IMR-90 (cell line): ENCODE results near the gene KCNQ1. TPM values are rescaled to one million over a fixed set of nuclear protein-coding genes. Genes with fewer than 3 reads are reported as not detected.

ENCODE experiments used
- ATAC-seq: fragments of 200-7000 bp; cut with Tn5 transposase; 2 replicates; pipeline ENCODE4 v1.9.1; 2020; ENCODE audit warnings: low read depth, mild to moderate bottlenecking, moderate library complexity
- BruUV-seq: library from RNA; stranded (reverse); fragments of 400-500 nt; replicated peaks from 2 replicates; lab custom pipeline; 2021; lab: Mats Ljungman, UMichigan
- CTCF ChIA-PET: fragments of 300-600 bp; formaldehyde crosslinking; extraction: SDS; loops from one replicate; lab custom pipeline; 2021; ENCODE audit warnings: antibody characterized with exemption; lab: Yijun Ruan, JAX
- POLR2A ChIA-PET: fragments of 300-600 bp; sonication (Branson Sonifier 250); formaldehyde crosslinking; loops from one replicate; lab custom pipeline; 2022; ENCODE audit warnings: antibody characterized with exemption; ENCODE audit not compliant: unreplicated experiment; lab: Charles Lee
- DNase-seq: peaks from one replicate; pipeline ENCODE4 v3.0.0; 2013
- H2AFZ ChIP-seq: replicated peaks from 2 replicates; pipeline ENCODE3; 2013; ENCODE audit warnings: low read length, mild to moderate bottlenecking; ENCODE audit not compliant: poor library complexity
- H2AK5ac ChIP-seq: 2 replicates; pipeline ENCODE4 v1.6.1; 2013; ENCODE audit warnings: low read depth, low read length, inconsistent platforms
- H2AK9ac ChIP-seq: replicated peaks from 2 replicates; pipeline ENCODE3; 2013; ENCODE audit warnings: mild to moderate bottlenecking, low read depth, low read length, moderate library complexity; ENCODE audit not compliant: poor library complexity
- H2BK120ac ChIP-seq: 2 replicates; pipeline ENCODE4 v1.6.1; 2013; ENCODE audit warnings: low read depth, low read length, inconsistent platforms
- H2BK15ac ChIP-seq: 3 replicates; pipeline ENCODE4 v1.6.1; 2013; ENCODE audit warnings: low read depth, low read length, inconsistent platforms
- H2BK20ac ChIP-seq: 2 replicates; pipeline ENCODE4 v1.6.1; 2013; ENCODE audit warnings: low read depth, mild to moderate bottlenecking, inconsistent platforms, low read length, moderate library complexity
- H2BK5ac ChIP-seq: 2 replicates; pipeline ENCODE4 v1.6.1; 2013; ENCODE audit warnings: mild to moderate bottlenecking, low read depth, low read length, inconsistent platforms; ENCODE audit not compliant: poor library complexity, severe bottlenecking
- H3K14ac ChIP-seq: replicated peaks from 2 replicates; pipeline ENCODE4 v1.6.1; 2013; ENCODE audit warnings: low read depth, low read length, inconsistent platforms
- H3K18ac ChIP-seq: 2 replicates; pipeline ENCODE4 v1.6.1; 2013; ENCODE audit warnings: low read depth, low read length, control low read depth
- H3K23ac ChIP-seq: 2 replicates; pipeline ENCODE4 v1.6.1; 2013; ENCODE audit warnings: low read depth, low read length, inconsistent platforms
- H3K27ac ChIP-seq: 2 replicates; pipeline ENCODE4 v1.5.1; 2013; ENCODE audit warnings: mild to moderate bottlenecking, control low read depth, low read length; ENCODE audit not compliant: insufficient read depth
- H3K27me3 ChIP-seq: 2 replicates; pipeline ENCODE4 v1.6.1; 2013; ENCODE audit warnings: low read length; ENCODE audit not compliant: control insufficient read depth, insufficient read depth
- H3K36me3 ChIP-seq: 2 replicates; pipeline ENCODE4 v1.6.1; 2013; ENCODE audit warnings: low read length, mixed read lengths; ENCODE audit not compliant: control insufficient read depth, insufficient read depth
- H3K4ac ChIP-seq: 2 replicates; pipeline ENCODE4 v1.6.1; 2013; ENCODE audit warnings: low read depth, low read length, inconsistent platforms
- H3K4me1 ChIP-seq: 2 replicates; pipeline ENCODE4 v1.6.1; 2013; ENCODE audit warnings: low read length, mixed read lengths; ENCODE audit not compliant: control insufficient read depth, insufficient read depth
- H3K4me2 ChIP-seq: 2 replicates; pipeline ENCODE4 v1.6.1; 2013; ENCODE audit warnings: low read depth, mild to moderate bottlenecking, control low read depth, low read length, moderate library complexity
- H3K4me3 ChIP-seq: 2 replicates; pipeline ENCODE4 v1.5.1; 2013; ENCODE audit warnings: low read depth, mild to moderate bottlenecking, control low read depth, low read length, moderate library complexity; ENCODE audit not compliant: insufficient read depth
- H3K56ac ChIP-seq: 2 replicates; pipeline ENCODE4 v1.6.1; 2013; ENCODE audit warnings: low read length, inconsistent platforms; ENCODE audit not compliant: insufficient read depth; ENCODE audit errors: extremely low read depth
- H3K79me1 ChIP-seq, 2 experiments: 2 replicates each; pipeline ENCODE4 v1.6.1; 2013; ENCODE audit warnings: low read length in 2 of 2, inconsistent platforms in 1 of 2, low read depth in 1 of 2
- H3K9ac ChIP-seq: 2 replicates; pipeline ENCODE4 v1.6.1; 2013; ENCODE audit warnings: low read depth, low read length, control low read depth
- H3K9me1 ChIP-seq: 2 replicates; pipeline ENCODE4 v1.6.1; 2013; ENCODE audit warnings: low read length, inconsistent platforms; ENCODE audit not compliant: insufficient read depth
- H3K9me3 ChIP-seq: 2 replicates; pipeline ENCODE4 v1.6.1; 2013; ENCODE audit warnings: low read length; ENCODE audit not compliant: control insufficient read depth, insufficient read depth
- H4K20me1 ChIP-seq: 2 replicates; pipeline ENCODE4 v1.6.1; 2013; ENCODE audit warnings: low read length, inconsistent platforms; ENCODE audit not compliant: insufficient read depth
- H4K5ac ChIP-seq: 2 replicates; pipeline ENCODE4 v1.6.1; 2013; ENCODE audit warnings: mild to moderate bottlenecking, low read depth, low read length, control low read depth
- H4K8ac ChIP-seq, 2 experiments: 2 replicates each; pipeline ENCODE4 v1.6.1; 2013; ENCODE audit warnings: low read depth in 2 of 2, low read length in 2 of 2, control low read depth in 1 of 2, inconsistent platforms in 1 of 2
- H4K91ac ChIP-seq: 2 replicates; pipeline ENCODE4 v1.6.1; 2013; ENCODE audit warnings: low read depth, low read length, inconsistent platforms; ENCODE audit not compliant: insufficient read depth
- BHLHE40 ChIP-seq: fragments of 150-350 bp; IDR thresholded peaks from 2 replicates; pipeline ENCODE4 v1.6.1; 2016; ENCODE audit warnings: mild to moderate bottlenecking, low read depth, low read length
- CEBPB ChIP-seq: IDR thresholded peaks from 2 replicates; pipeline ENCODE4 v1.6.1; 2012; ENCODE audit warnings: low read depth, low read length, improper control_type of control experiment
- CHD1 ChIP-seq: IDR thresholded peaks from 2 replicates; pipeline ENCODE4 v1.6.1; 2012; ENCODE audit warnings: low read depth, low read length, improper control_type of control experiment
- FOS ChIP-seq: fragments of 150-350 bp; IDR thresholded peaks from 2 replicates; pipeline ENCODE4 v1.6.1; 2016; ENCODE audit warnings: low read depth, low read length
- MAFK ChIP-seq: IDR thresholded peaks from 2 replicates; pipeline ENCODE4 v1.6.1; 2012; ENCODE audit warnings: low read depth, low read length, improper control_type of control experiment
- MAZ ChIP-seq: IDR thresholded peaks from 2 replicates; pipeline ENCODE4 v1.6.1; 2012; ENCODE audit warnings: low read depth, mild to moderate bottlenecking, low read length, improper control_type of control experiment, moderate library complexity, borderline replicate concordance
- MXI1 ChIP-seq: IDR thresholded peaks from 2 replicates; pipeline ENCODE4 v1.6.1; 2012; ENCODE audit warnings: low read depth, mild to moderate bottlenecking, low read length, moderate library complexity, borderline replicate concordance
- NFE2L2 ChIP-seq: fragments of 150-350 bp; IDR thresholded peaks from 2 replicates; pipeline ENCODE4 v1.6.1; 2016; ENCODE audit warnings: low read depth, mild to moderate bottlenecking, low read length
- POLR2A ChIP-seq: IDR thresholded peaks from 2 replicates; pipeline ENCODE4 v1.6.1; 2012; ENCODE audit warnings: mild to moderate bottlenecking, low read depth, low read length
- RAD21 ChIP-seq: IDR thresholded peaks from 2 replicates; pipeline ENCODE4 v1.6.1; 2012; ENCODE audit warnings: low read length, improper control_type of control experiment
- RCOR1 ChIP-seq: IDR thresholded peaks from 2 replicates; pipeline ENCODE4 v1.6.1; 2012; ENCODE audit warnings: mild to moderate bottlenecking, low read length, improper control_type of control experiment; ENCODE audit not compliant: insufficient replicate concordance
- RFX5 ChIP-seq: IDR thresholded peaks from 2 replicates; pipeline ENCODE4 v1.8.0; 2012; ENCODE audit warnings: low read depth, mild to moderate bottlenecking, low read length, moderate library complexity
- SMC3 ChIP-seq: fragments of 150-350 bp; IDR thresholded peaks from 2 replicates; pipeline ENCODE4 v1.6.1; 2016; ENCODE audit warnings: low read depth, mild to moderate bottlenecking, antibody characterized with exemption, low read length, moderate library complexity
- WGBS, 2 experiments: methylation state at CpG; one replicate each; pipeline versions ENCODE4 v1.1.5 to v1.1.7; 2013; ENCODE audit warnings: missing lambda C conversion rate in 2 of 2; ENCODE audit not compliant: insufficient read length in 1 of 2; ENCODE audit errors: extremely low coverage in 2 of 2; 5-methylcytosine and 5-hydroxymethylcytosine counted together
- dilution Hi-C: fragments of 300-500 bp; cut with HindIII; formaldehyde crosslinking; loops from one replicate; pipeline ENCODE4 v1.14.3; 2018; ENCODE audit warnings: low sequenced_read_pairs; ENCODE audit not compliant: unreplicated experiment
- in situ Hi-C: fragments of 300-500 bp; cut with MboI; formaldehyde crosslinking; loops from 3 replicates; pipeline ENCODE4 v1.14.3; 2019; ENCODE audit warnings: low sequenced_read_pairs, inconsistent platforms, mixed read lengths
- intact Hi-C: fragments of 100-400 bp; cut with micrococcal nuclease; formaldehyde crosslinking; loops from 2 replicates; pipeline ENCODE4 v1.10.0; 2022
- polyA plus RNA-seq, 3 experiments: library from polyadenylated mRNA; depleted of rRNA; stranded (reverse); fragments of >200 nt; gene quantifications; 2 replicates each; pipeline ENCODE4 v1.2.3, GENCODE V29; 2012; ENCODE audit warnings: low replicate concordance in 1 of 3
- total RNA-seq: library from RNA; depleted of rRNA; stranded (reverse); fragments of >200 nt; gene quantifications from 2 replicates; pipeline ENCODE4 v1.2.3, GENCODE V29; 2012
- TF ChIP-seq, protein P1 (sequence below): conservative IDR thresholded peaks from 2 replicates; pipeline ENCODE4 v1.5.1; 2012; ENCODE audit warnings: mild to moderate bottlenecking, low read depth, low read length, improper control_type of control experiment
- TF ChIP-seq, protein P2 (sequence below): fragments of 150-350 bp; IDR thresholded peaks from 2 replicates; pipeline ENCODE4 v1.6.1; 2016; ENCODE audit warnings: low read depth, mild to moderate bottlenecking, low read length, moderate library complexity, borderline replicate concordance
- TF ChIP-seq, protein P3 (sequence below): fragments of 150-350 bp; IDR thresholded peaks from 2 replicates; pipeline ENCODE4 v1.6.1; 2017; ENCODE audit warnings: mild to moderate bottlenecking, antibody characterized with exemption, low read length, low read depth

The KCNQ1 gene
- total and polyA plus RNA-seq, 2 of the 4 experiments (the other 2 are of a cell fraction): 0.07 TPM; not detected in 1

DNA sequence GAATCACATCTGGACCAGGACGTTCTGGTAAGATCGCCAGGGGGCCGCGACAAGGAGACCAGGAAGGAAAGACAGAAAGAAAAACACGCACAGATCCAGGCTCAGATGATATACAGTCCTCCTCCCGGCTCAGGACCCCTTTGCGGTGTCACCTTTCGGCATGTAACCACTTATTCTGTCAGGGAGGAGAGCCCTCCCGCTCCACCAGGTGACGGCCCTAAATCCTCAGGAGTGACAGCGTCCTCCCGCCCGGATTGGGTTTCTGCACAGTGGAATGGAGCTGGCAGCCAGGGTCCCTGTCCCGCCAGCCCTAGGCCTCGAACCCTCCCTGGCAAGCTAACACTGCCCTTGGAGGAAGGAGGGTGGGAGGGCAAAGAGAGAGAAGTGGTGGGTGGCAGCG is 279.3 kb downstream of the KCNQ1 start:
- Histone ChIP-seq H3K79me1 (no peaks in the 10 kb centered on the region), H3K9me3 (peaks cover 9% of the 10 kb centered on the region), H2BK5ac (no peak overlapping the region), H4K8ac (no peak overlapping the region), H2AFZ (no peak overlapping the region), H2AK5ac (no peak overlapping the region), H3K4me2 (no peak overlapping the region), H4K20me1 (no peaks in the 10 kb centered on the region), H4K5ac (no peak overlapping the region), H3K4me3 (no peak overlapping the region), H3K27ac (no peak overlapping the region), H2BK120ac (no peak overlapping the region), H3K18ac (no peak overlapping the region), H4K91ac (no peak overlapping the region), H2BK15ac (no peak overlapping the region), H3K23ac (no peak overlapping the region), H3K56ac (no peak overlapping the region), H2BK20ac (no peak overlapping the region), H3K9ac (no peak overlapping the region), H3K27me3 (peaks cover 57% of the 10 kb centered on the region), H2AK9ac (no peak overlapping the region), H3K9me1 (no peaks in the 10 kb centered on the region), H3K4me1 (peaks cover 3% of the 10 kb centered on the region; the same call in 1 of the 2 replicates), H3K4ac (no peak overlapping the region), H3K36me3 (no peaks in the 10 kb centered on the region), H3K14ac (no peak overlapping the region)
- in situ Hi-C loops: no loop called here
- whole genome bisulfite sequencing, 2 experiments: 72% methylated on average over 5 of the region's 16 CpGs; no CpG with 5 or more reads in 1 of the 2 experiments
- ATAC-seq (no peak), DNase-seq (no peak)
- BruUV-seq: no TSS peak
- intact Hi-C loops: no loop called here
- ChIA-PET CTCF (no interaction called here), POLR2A (no interaction called here)
- dilution Hi-C loops: no loop called here
- no peak for TF ChIP-seq NFE2L2
- no peak for TF ChIP-seq MXI1
- no peak for TF ChIP-seq CHD1
- TF ChIP-seq BHLHE40: no peak
- TF ChIP-seq RAD21: no peak
- TF ChIP-seq POLR2A: no peak
- TF ChIP-seq RCOR1: no peak
- TF ChIP-seq, protein P1, sequence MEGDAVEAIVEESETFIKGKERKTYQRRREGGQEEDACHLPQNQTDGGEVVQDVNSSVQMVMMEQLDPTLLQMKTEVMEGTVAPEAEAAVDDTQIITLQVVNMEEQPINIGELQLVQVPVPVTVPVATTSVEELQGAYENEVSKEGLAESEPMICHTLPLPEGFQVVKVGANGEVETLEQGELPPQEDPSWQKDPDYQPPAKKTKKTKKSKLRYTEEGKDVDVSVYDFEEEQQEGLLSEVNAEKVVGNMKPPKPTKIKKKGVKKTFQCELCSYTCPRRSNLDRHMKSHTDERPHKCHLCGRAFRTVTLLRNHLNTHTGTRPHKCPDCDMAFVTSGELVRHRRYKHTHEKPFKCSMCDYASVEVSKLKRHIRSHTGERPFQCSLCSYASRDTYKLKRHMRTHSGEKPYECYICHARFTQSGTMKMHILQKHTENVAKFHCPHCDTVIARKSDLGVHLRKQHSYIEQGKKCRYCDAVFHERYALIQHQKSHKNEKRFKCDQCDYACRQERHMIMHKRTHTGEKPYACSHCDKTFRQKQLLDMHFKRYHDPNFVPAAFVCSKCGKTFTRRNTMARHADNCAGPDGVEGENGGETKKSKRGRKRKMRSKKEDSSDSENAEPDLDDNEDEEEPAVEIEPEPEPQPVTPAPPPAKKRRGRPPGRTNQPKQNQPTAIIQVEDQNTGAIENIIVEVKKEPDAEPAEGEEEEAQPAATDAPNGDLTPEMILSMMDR: no peak
- no peak for TF ChIP-seq MAZ
- TF ChIP-seq RFX5: no peak
- TF ChIP-seq, protein P2, sequence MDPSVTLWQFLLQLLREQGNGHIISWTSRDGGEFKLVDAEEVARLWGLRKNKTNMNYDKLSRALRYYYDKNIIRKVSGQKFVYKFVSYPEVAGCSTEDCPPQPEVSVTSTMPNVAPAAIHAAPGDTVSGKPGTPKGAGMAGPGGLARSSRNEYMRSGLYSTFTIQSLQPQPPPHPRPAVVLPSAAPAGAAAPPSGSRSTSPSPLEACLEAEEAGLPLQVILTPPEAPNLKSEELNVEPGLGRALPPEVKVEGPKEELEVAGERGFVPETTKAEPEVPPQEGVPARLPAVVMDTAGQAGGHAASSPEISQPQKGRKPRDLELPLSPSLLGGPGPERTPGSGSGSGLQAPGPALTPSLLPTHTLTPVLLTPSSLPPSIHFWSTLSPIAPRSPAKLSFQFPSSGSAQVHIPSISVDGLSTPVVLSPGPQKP: no peak
- no peak for TF ChIP-seq SMC3
- no peak for TF ChIP-seq CEBPB
- TF ChIP-seq, protein P3, sequence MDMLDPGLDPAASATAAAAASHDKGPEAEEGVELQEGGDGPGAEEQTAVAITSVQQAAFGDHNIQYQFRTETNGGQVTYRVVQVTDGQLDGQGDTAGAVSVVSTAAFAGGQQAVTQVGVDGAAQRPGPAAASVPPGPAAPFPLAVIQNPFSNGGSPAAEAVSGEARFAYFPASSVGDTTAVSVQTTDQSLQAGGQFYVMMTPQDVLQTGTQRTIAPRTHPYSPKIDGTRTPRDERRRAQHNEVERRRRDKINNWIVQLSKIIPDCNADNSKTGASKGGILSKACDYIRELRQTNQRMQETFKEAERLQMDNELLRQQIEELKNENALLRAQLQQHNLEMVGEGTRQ: no peak
- TF ChIP-seq FOS: no peak
- no peak for TF ChIP-seq MAFK
